ENCODE measurements around the gene DHX8. TPM values are rescaled to one million over a fixed set of nuclear protein-coding genes. Genes with fewer than 3 reads are reported as not detected.

The DHX8 gene
- total and polyA plus RNA-seq, 2 of the 4 experiments (the other 2 are of a cell fraction) = 21.8 to 50.0 TPM

DNA sequence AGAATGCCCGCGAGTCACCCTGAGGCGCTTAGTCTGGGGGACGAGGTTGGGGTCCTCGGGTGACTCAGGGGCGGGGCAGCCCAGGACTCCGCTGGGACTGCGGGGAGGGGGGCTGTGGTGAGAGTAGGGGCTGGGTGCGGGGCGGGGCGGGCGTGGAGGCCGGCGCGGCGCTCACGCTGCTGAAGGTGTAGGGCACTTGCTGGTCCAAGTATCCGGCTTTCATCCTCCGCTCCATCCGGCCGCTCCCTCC lies 61.5 kb downstream of the DHX8 start (continued):
- TF ChIP-seq FOS (IDR thresholded peaks at IDR 0.05; ENCODE audit: low read depth, low read length) (no peak), RAD21 (IDR thresholded peaks at IDR 0.05; ENCODE audit: low read length) (no peak), SMC3 (IDR thresholded peaks at IDR 0.05; ENCODE audit: low read depth, low read length) (no peak), NFE2L2 (IDR thresholded peaks at IDR 0.05; ENCODE audit: low read depth, low read length) (no peak)

DNA sequence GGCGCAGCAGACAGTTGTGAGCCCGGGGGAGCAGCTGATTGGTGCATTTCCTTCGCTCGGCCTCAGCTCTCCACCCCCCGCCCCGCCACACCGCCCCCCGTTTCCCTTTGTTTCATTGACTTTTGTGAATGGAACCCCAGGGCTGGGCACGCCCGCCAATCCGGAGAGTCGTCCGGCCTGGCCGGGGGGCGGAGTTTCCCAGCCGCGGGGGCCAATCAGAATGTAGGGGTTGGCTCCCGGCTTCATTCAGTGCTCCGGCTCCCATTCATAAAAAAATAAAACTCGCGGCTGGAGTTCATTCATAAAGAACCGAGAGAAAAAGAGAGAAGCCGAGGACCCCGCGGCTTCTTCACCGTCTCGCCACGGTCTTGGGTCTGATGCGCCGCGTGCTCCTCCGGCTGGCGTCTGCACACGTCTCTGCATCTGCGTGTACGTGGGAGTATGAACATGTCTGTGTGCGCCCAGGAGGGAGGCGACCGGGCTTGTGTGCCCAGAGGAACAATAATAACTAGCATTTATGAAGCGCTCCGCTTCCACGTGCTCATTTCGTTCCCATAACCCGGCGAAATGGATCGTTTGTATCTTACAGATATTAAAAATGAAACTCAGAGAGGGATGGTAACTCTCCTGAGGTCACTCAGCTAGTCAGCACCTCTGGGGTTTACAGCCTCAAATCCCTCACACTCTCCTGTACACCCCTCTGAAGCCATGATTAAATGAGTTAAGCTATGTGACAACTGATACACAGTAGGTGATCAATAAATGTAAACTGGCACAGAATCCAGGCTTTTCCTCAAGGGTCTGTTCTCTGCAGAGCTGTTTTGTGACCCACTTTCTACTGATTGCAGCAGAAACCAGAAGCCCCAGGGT lies 62.8 kb downstream of the DHX8 start, which contains the start of gene ETV4:
Gene ETV4 (minus strand): TSS at position 22 of the 870 bp plus-strand sequence. CDS start 723 bp downstream, outside the sequence.
- peak; percentile 87 for ATAC-seq (ENCODE audit: low read depth)
- no peaks in the 10 kb centered on the region for H3K27me3 ChIP-seq (ENCODE audit: control insufficient read depth, insufficient read depth, low read length)
- H3K36me3 ChIP-seq (ENCODE audit: control insufficient read depth, insufficient read depth, low read length) = no peaks in the 10 kb centered on the region
- peak within 1 kb of the TSS; percentile 61 for H3K4me3 ChIP-seq (ENCODE audit: insufficient read depth, low read depth, low read length)
- H3K56ac ChIP-seq (ENCODE audit: extremely low read depth, insufficient read depth, low read length) = peak within 1 kb of the TSS; percentile 69; the same call in 1 of the 2 replicates
- H4K91ac ChIP-seq (ENCODE audit: insufficient read depth, low read depth, low read length) = peak within 1 kb of the TSS; percentile 55
- dilution Hi-C loops (cut with HindIII; ENCODE audit: low sequenced_read_pairs, unreplicated experiment) = no loop called here
- no peaks in the 10 kb centered on the region for H4K20me1 ChIP-seq (ENCODE audit: insufficient read depth, low read length)
- peak within 1 kb of the TSS; percentile 42; the same call in 1 of the 2 replicates for H3K27ac ChIP-seq (ENCODE audit: insufficient read depth, low read length)
- H3K23ac ChIP-seq (ENCODE audit: low read depth, low read length) = peak within 1 kb of the TSS; percentile 94
- H3K4me1 ChIP-seq (ENCODE audit: control insufficient read depth, insufficient read depth, low read length) = peaks cover 14% of the 10 kb centered on the region
- no peak for TF ChIP-seq CHD1 (IDR thresholded peaks at IDR 0.05; ENCODE audit: low read depth, low read length)
- peak; percentile 67 for TF ChIP-seq MAZ (IDR thresholded peaks at IDR 0.05; ENCODE audit: borderline replicate concordance, low read depth, low read length)
- H4K5ac ChIP-seq (ENCODE audit: low read depth, low read length) = no peak within 1 kb of the TSS
- H3K9ac ChIP-seq (ENCODE audit: low read depth, low read length) = peak within 1 kb of the TSS; percentile 54
- no TSS peak for BruUV-seq (replicated peaks)
- H3K9me1 ChIP-seq (ENCODE audit: insufficient read depth, low read length) = peaks cover 6% of the 10 kb centered on the region
- H2BK120ac ChIP-seq (ENCODE audit: low read depth, low read length) = 0 out of 2 replicates have a peak within 1 kb of the TSS, but pooled peaks have one; percentile 56
- 0% methylated on average over 19 of the region's 46 CpGs; no CpG with 5 or more reads in 1 of the 2 experiments for WGBS, 2 experiments (ENCODE audit: extremely low coverage in 2 of 2, insufficient read length in 1 of 2)
- no peak within 1 kb of the TSS for H3K18ac ChIP-seq (ENCODE audit: low read depth, low read length)
- in situ Hi-C loops (cut with MboI; ENCODE audit: low sequenced_read_pairs) = no loop called here
- peak; percentile 89 for DNase-seq
- H2BK15ac ChIP-seq (ENCODE audit: low read depth, low read length) = peak within 1 kb of the TSS; percentile 64; the same call in 2 of the 3 replicates
- intact Hi-C loops (cut with micrococcal nuclease) = no loop called here
- peak within 1 kb of the TSS; percentile 99 for H3K4me2 ChIP-seq (ENCODE audit: low read depth, low read length)
- H2AK5ac ChIP-seq (ENCODE audit: low read depth, low read length) = peak within 1 kb of the TSS; percentile 36
- H4K8ac ChIP-seq (ENCODE audit: low read depth in 2 of 2, low read length in 2 of 2) = peak within 1 kb of the TSS; percentile 49 to 84; a peak in 2 of 4 replicates
- peaks cover 6 to 34% of the 10 kb centered on the region in 2 experiments; a peak in 3 of 4 replicates for H3K79me1 ChIP-seq (ENCODE audit: low read depth in 1 of 2, low read length in 2 of 2)
- H2AK9ac ChIP-seq (replicated peaks; ENCODE audit: low read depth, low read length, poor library complexity) = peak within 1 kb of the TSS; percentile 97
- peak within 1 kb of the TSS; percentile 89 for H2AFZ ChIP-seq (replicated peaks; ENCODE audit: low read length, poor library complexity)
- ChIA-PET CTCF (no interaction called here), POLR2A (ENCODE audit: unreplicated experiment) (interaction anchor here (1.0 kb wide), 2 partner anchors 179 to 186 kb away, joined by 3 read pairs; no protein-coding TSS in a partner anchor)
- H3K9me3 ChIP-seq (ENCODE audit: control insufficient read depth, insufficient read depth, low read length) = no peaks in the 10 kb centered on the region
- no peak within 1 kb of the TSS for H2BK20ac ChIP-seq (ENCODE audit: low read depth, low read length)
- peak within 1 kb of the TSS; percentile 71 for H2BK5ac ChIP-seq (ENCODE audit: low read depth, low read length, poor library complexity, severe bottlenecking)
- peak within 1 kb of the TSS; percentile 82 for H3K4ac ChIP-seq (ENCODE audit: low read depth, low read length)
- peak within 1 kb of the TSS; percentile 19 for H3K14ac ChIP-seq (replicated peaks; ENCODE audit: low read depth, low read length)
